HepG2 (cell line): ENCODE data around the gene HTRA2. TPM values are rescaled to one million over a fixed set of nuclear protein-coding genes. Genes with fewer than 3 reads are reported as not detected.

Source experiments
- ARID4A ChIP-seq: sonication (generic); formaldehyde crosslinking; IDR thresholded peaks from 2 replicates; pipeline ENCODE4 v1.5.0; 2020; ENCODE audit warnings: mild to moderate bottlenecking, missing genetic modification reagents, borderline replicate concordance
- EZH2 ChIP-seq: conservative IDR thresholded peaks from 2 replicates; pipeline ENCODE4 v1.6.1; 2012; ENCODE audit warnings: mild to moderate bottlenecking, low read depth, low read length, moderate library complexity
- RAD21 ChIP-seq: fragments of 450-650 bp; formaldehyde crosslinking; IDR thresholded peaks from 2 replicates; pipeline ENCODE4 v1.5.0; 2020; ENCODE audit warnings: mild to moderate bottlenecking
- SALL1 ChIP-seq: sonication (generic); formaldehyde crosslinking; IDR thresholded peaks from 2 replicates; pipeline ENCODE4 v1.8.0; 2022; ENCODE audit warnings: mild to moderate bottlenecking, missing genetic modification reagents
- ZKSCAN8 ChIP-seq: IDR thresholded peaks from 2 replicates; pipeline ENCODE4 v1.6.1; 2016; ENCODE audit warnings: borderline replicate concordance, missing genetic modification reagents, missing compliant biosample characterization
- ZNF142 ChIP-seq: sonication (generic); formaldehyde crosslinking; IDR thresholded peaks from 2 replicates; pipeline ENCODE4 v1.4.0; 2020; ENCODE audit warnings: missing genetic modification reagents
- ZNF329 ChIP-seq: sonication (generic); formaldehyde crosslinking; IDR thresholded peaks from 2 replicates; pipeline ENCODE4 v1.9.0; 2021; ENCODE audit warnings: low read depth, mild to moderate bottlenecking, missing genetic modification reagents
- ZNF660 ChIP-seq: sonication (generic); formaldehyde crosslinking; IDR thresholded peaks from 2 replicates; pipeline ENCODE4 v1.5.1; 2020; ENCODE audit warnings: mild to moderate bottlenecking, low read depth, missing genetic modification reagents, borderline replicate concordance
- ZNF792 ChIP-seq: IDR thresholded peaks from 2 replicates; pipeline ENCODE4 v1.6.1; 2016
- polyA plus RNA-seq, 8 experiments: library from polyadenylated mRNA; depleted of rRNA in 3 of 8; stranded (reverse) in 7 of 8; unstranded in 1 of 8; fragments of >200 nt; fragmentation: Illumina TruSeq in 4 of 8; extraction: Trizol in 4 of 8; gene quantifications; 2 replicates each; pipeline versions ENCODE4 v1.2.1 to v1.2.3, GENCODE V29; 2011 to 2016; ENCODE audit warnings: low read depth in 4 of 8, missing spikeins in 1 of 8, mixed read lengths in 1 of 8; ENCODE audit not compliant: insufficient read depth in 1 of 8
- total RNA-seq, 5 experiments: library from RNA; depleted of rRNA; stranded (reverse); fragments of >200 nt; fragmentation: Illumina TruSeq; extraction: Trizol; gene quantifications; 2 replicates each; pipeline ENCODE4 v1.2.3, GENCODE V29; 2016; ENCODE audit warnings: low read depth in 1 of 5
- TF ChIP-seq, protein P1 (sequence below): sonication (generic); formaldehyde crosslinking; IDR thresholded peaks from 2 replicates; pipeline ENCODE4 v1.5.1; 2020; ENCODE audit warnings: mild to moderate bottlenecking, missing genetic modification reagents
- TF ChIP-seq, protein P2 (sequence below): sonication (generic); formaldehyde crosslinking; IDR thresholded peaks from 2 replicates; pipeline ENCODE4 v1.4.0; 2020; ENCODE audit warnings: mild to moderate bottlenecking, low read depth, missing genetic modification reagents

HTRA2 gene
- total and polyA plus RNA-seq, 2 of the 13 experiments (the other 11 are each of a cell fraction or from before 2014, with no cell fraction given) = 47.7 to 50.3 TPM

DNA sequence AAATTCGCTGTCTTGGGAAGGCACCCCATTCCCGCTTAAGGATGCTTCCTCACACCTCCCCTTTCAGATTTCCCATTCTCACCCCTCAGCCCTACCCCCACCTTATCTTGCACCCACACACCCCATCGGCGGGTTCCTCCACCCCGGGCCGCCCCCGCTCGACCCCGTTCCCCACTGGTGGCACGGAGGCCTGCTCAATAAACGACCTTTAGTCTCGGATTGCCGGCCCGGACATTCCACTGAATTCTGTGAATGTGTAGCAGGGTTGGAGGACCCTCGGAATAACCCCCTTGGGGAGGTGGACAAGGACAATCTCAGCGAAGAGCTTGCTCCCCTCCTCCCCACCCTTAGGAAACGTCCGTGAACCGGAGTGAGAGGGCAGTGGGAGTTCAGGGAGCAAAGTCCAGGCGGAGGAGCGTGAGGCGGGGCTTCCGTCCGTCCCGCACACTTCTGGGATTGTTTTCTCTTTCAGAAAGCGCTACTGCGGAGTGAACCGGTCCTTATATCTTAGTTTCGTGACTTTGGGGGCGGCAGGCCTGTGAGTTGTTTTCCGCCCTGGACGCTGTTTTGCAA lies 27.5 kb upstream of the HTRA2 start (continued):
- TF ChIP-seq ARID4A (CRISPR knock-in tag) (no peak), ZNF142 (CRISPR knock-in tag) (no peak; the same call in 1 of the 2 replicates), SALL1 (CRISPR knock-in tag) (peak; percentile 79), ZKSCAN8 (CRISPR knock-in tag) (peak; percentile 60; the same call in 1 of the 2 replicates), ZNF329 (CRISPR knock-in tag) (no peak), ZNF660 (CRISPR knock-in tag) (no peak), EZH2 (no peak), ZNF792 (CRISPR knock-in tag) (peak; percentile 94), RAD21 (CRISPR knock-in tag) (no peak)
- TF ChIP-seq, protein P1, sequence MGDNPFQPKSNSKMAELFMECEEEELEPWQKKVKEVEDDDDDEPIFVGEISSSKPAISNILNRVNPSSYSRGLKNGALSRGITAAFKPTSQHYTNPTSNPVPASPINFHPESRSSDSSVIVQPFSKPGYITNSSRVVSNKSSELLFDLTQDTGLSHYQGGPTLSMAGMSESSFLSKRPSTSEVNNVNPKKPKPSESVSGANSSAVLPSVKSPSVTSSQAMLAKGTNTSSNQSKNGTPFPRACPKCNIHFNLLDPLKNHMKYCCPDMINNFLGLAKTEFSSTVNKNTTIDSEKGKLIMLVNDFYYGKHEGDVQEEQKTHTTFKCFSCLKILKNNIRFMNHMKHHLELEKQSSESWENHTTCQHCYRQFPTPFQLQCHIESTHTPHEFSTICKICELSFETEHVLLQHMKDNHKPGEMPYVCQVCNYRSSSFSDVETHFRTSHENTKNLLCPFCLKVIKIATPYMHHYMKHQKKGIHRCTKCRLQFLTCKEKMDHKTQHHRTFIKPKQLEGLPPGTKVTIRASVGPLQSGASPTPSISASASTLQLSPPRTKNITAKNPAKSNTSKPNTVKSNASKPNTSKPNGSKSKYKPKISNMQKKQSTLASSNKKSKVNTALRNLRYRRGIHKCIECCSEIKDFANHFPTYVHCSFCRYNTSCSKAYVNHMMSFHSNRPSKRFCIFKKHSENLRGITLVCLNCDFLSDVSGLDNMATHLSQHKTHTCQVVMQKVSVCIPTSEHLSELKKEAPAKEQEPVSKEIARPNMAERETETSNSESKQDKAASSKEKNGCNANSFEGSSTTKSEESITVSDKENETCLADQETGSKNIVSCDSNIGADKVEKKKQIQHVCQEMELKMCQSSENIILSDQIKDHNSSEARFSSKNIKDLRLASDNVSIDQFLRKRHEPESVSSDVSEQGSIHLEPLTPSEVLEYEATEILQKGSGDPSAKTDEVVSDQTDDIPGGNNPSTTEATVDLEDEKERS (CRISPR knock-in tag) = no peak
- TF ChIP-seq, protein P2, sequence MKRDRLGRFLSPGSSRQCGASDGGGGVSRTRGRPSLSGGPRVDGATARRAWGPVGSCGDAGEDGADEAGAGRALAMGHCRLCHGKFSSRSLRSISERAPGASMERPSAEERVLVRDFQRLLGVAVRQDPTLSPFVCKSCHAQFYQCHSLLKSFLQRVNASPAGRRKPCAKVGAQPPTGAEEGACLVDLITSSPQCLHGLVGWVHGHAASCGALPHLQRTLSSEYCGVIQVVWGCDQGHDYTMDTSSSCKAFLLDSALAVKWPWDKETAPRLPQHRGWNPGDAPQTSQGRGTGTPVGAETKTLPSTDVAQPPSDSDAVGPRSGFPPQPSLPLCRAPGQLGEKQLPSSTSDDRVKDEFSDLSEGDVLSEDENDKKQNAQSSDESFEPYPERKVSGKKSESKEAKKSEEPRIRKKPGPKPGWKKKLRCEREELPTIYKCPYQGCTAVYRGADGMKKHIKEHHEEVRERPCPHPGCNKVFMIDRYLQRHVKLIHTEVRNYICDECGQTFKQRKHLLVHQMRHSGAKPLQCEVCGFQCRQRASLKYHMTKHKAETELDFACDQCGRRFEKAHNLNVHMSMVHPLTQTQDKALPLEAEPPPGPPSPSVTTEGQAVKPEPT (CRISPR knock-in tag) = no peak
